ENCODE results near the gene PRSS53.

The PRSS53 gene

DNA sequence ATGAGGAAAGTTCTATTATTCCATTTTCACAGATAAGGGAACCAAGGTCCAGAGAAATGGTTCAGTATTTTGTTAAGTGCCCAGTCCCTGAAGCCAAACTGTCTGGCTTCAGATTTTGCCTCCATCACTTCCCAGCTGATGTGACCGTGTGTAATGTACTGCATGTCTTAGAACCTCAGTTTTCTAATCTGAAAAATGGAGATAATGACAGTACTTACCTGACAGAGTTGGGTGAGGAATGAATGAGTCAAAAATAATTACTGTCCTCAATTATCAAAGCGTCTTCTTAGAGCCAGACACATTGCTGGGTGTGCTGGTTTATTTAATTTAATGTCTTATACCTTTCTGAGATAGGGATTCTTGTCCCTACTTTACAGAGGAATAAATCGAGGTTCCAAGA is 21.4 kb downstream of the PRSS53 start:
- no peak overlapping the region for H3K27ac ChIP-seq (ENCODE audit: low read length)
- H3K9ac ChIP-seq (ENCODE audit: low read depth, low read length) = no peak overlapping the region
- H3K36me3 ChIP-seq (ENCODE audit: insufficient read depth, low read depth, low read length) = peaks cover 17% of the 10 kb centered on the region; the same call in 1 of the 2 replicates
- no peak overlapping the region for H3K4me3 ChIP-seq (ENCODE audit: low read length)
- no peaks in the 10 kb centered on the region for H3K27me3 ChIP-seq (ENCODE audit: insufficient read depth, low read length)
- no peaks in the 10 kb centered on the region for H3K9me3 ChIP-seq (ENCODE audit: insufficient read depth, low read depth, low read length)
- H3K4me1 ChIP-seq (ENCODE audit: insufficient read depth, low read length) = peaks cover 6% of the 10 kb centered on the region

DNA sequence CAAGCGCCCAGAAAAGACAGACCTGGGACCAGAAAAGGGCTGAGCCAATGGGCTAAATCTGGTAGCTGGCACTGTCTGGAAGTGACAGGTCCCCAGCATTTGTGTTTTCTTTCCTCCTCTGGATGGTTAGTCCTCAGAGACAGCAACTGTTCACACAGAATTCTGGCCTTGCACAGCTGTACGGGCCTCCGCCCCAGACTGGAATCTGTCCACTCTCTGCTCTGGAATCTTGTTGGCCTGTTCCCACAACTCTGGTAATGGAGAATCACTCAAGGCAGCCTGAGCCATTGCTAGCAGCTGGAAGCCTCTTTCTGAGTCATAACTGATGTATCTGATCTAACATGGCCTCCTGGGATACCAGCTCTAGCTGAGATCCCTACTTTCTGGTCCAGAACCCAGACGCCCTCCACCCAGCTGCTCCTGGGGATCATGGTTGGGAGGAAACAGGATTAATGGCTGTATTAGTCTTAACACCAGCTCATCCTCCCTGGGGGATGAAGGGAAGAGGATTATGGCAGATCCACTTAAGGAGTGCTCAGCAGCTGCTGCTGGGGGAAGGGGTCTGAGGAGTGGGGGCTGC is 23.8 kb downstream of the PRSS53 start:
- H3K36me3 ChIP-seq (ENCODE audit: insufficient read depth, low read depth, low read length) = peaks cover 37% of the 10 kb centered on the region; the same call in 1 of the 2 replicates
- no peaks in the 10 kb centered on the region for H3K4me1 ChIP-seq (ENCODE audit: insufficient read depth, low read length)
- no peak overlapping the region for H3K27ac ChIP-seq (ENCODE audit: low read length)
- no peaks in the 10 kb centered on the region for H3K9me3 ChIP-seq (ENCODE audit: insufficient read depth, low read depth, low read length)
- no peaks in the 10 kb centered on the region for H3K27me3 ChIP-seq (ENCODE audit: insufficient read depth, low read length)
- no peak overlapping the region for H3K4me3 ChIP-seq (ENCODE audit: low read length)
- no peak overlapping the region for H3K9ac ChIP-seq (ENCODE audit: low read depth, low read length)

GRCh38 chr16:31063843-31064611 is 24.7 kb downstream of the PRSS53 start:
- no peak overlapping the region for H3K27ac ChIP-seq (ENCODE audit: low read length)

DNA sequence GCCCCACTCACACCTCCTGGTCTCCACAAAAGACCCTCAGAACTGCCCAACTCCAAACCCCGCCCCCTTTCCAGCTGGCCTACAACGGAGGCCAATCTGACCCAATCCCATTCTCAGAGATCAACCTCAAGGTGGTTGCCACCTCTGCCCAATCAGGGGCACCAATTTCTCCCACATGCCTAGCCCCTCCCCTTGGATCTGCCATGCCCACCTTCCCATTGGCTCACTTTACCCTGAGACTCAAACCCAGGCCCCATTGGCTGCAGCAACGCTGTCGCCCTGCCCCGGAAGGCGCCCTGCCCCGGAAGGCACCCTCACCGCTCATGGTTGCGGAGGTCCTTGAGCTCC is 25.3 kb downstream of the PRSS53 start:
- H3K27ac ChIP-seq (ENCODE audit: low read length) = no peak overlapping the region
- no peak overlapping the region for H3K9ac ChIP-seq (ENCODE audit: low read depth, low read length)

More at GRCh38 chr16:31063843-31064611, 24.7 kb downstream of the PRSS53 start:
- Histone ChIP-seq H3K9ac (ENCODE audit: low read depth, low read length) (no peak overlapping the region), H3K4me3 (ENCODE audit: low read length) (no peak overlapping the region), H3K27me3 (ENCODE audit: insufficient read depth, low read length) (no peaks in the 10 kb centered on the region), H3K9me3 (ENCODE audit: insufficient read depth, low read depth, low read length) (no peaks in the 10 kb centered on the region), H3K36me3 (ENCODE audit: insufficient read depth, low read depth, low read length) (peaks cover 42% of the 10 kb centered on the region), H3K4me1 (ENCODE audit: insufficient read depth, low read length) (no peaks in the 10 kb centered on the region)

DNA sequence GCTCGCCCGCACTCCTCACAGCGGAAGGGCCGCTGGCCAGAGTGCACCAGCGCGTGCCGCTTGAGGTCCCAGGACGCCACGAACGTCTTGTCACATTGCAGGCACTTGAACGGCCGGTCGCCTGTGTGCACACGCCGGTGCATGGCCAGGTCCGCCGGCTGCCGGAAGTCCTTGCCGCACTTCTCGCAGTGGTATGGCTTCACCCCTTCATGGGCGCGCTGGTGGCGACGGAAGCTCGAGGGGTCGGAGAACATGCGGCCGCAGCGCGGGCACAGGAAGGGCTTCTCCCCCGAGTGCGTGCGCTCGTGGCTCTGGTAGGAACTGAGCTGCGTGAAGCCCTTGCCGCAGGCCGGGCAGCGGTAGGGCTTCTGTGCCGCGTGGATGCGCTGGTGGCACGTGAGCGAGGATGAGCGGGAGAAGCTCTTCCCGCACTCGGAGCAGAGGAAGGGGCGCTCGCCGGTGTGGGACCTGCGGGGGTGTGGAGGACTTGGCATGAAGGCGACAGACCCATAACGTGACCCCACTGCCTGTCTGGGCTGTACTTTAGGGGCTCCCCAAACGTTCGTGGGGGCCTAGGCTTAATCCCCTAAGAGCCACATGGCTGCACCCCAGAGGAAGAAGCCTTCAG is 26.8 kb downstream of the PRSS53 start:
- Histone ChIP-seq H3K27me3 (ENCODE audit: insufficient read depth, low read length) (no peaks in the 10 kb centered on the region), H3K9me3 (ENCODE audit: insufficient read depth, low read depth, low read length) (no peaks in the 10 kb centered on the region), H3K36me3 (ENCODE audit: insufficient read depth, low read depth, low read length) (peaks cover 42% of the 10 kb centered on the region), H3K4me1 (ENCODE audit: insufficient read depth, low read length) (no peaks in the 10 kb centered on the region), H3K27ac (ENCODE audit: low read length) (no peak overlapping the region), H3K9ac (ENCODE audit: low read depth, low read length) (no peak overlapping the region), H3K4me3 (ENCODE audit: low read length) (no peak overlapping the region)

More for the DNA sequence above, 25.3 kb downstream of the PRSS53 start:
- no peaks in the 10 kb centered on the region for H3K4me1 ChIP-seq (ENCODE audit: insufficient read depth, low read length)
- H3K9me3 ChIP-seq (ENCODE audit: insufficient read depth, low read depth, low read length) = no peaks in the 10 kb centered on the region
- peaks cover 42% of the 10 kb centered on the region for H3K36me3 ChIP-seq (ENCODE audit: insufficient read depth, low read depth, low read length)
- no peaks in the 10 kb centered on the region for H3K27me3 ChIP-seq (ENCODE audit: insufficient read depth, low read length)
- H3K4me3 ChIP-seq (ENCODE audit: low read length) = no peak overlapping the region

GRCh38 chr16:31061126-31061812 is 27.5 kb downstream of the PRSS53 start:
- Histone ChIP-seq H3K9ac (ENCODE audit: low read depth, low read length) (no peak overlapping the region), H3K36me3 (ENCODE audit: insufficient read depth, low read depth, low read length) (peaks cover 42% of the 10 kb centered on the region), H3K9me3 (ENCODE audit: insufficient read depth, low read depth, low read length) (no peaks in the 10 kb centered on the region)

DNA sequence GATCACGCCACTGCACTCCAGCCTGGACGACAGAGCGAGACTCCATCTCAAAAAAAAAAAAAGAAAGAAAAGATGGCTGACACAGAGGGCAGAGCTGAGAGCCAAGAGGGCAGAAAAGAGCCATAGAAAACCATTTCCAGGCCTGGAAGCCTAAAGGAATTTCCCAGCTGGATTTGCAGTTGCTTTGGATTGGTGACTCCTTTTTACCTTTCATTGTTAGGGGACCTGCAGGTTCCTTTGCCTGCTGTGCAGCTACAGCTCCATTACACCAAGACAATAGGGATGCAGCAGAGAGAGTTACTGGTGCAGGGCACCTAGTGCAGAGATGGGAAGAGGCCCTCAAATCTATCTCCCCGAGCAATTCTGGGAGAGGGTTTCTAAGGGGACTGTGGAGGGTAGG is 33.1 kb downstream of the PRSS53 start:
- Histone ChIP-seq H3K9me3 (ENCODE audit: insufficient read depth, low read depth, low read length) (no peaks in the 10 kb centered on the region), H3K27me3 (ENCODE audit: insufficient read depth, low read length) (no peaks in the 10 kb centered on the region), H3K4me3 (ENCODE audit: low read length) (no peak overlapping the region), H3K9ac (ENCODE audit: low read depth, low read length) (no peak overlapping the region), H3K36me3 (ENCODE audit: insufficient read depth, low read depth, low read length) (peaks cover 9% of the 10 kb centered on the region), H3K4me1 (ENCODE audit: insufficient read depth, low read length) (no peaks in the 10 kb centered on the region; the same call in 1 of the 2 replicates), H3K27ac (ENCODE audit: low read length) (no peak overlapping the region)

More at GRCh38 chr16:31061126-31061812, 27.5 kb downstream of the PRSS53 start:
- Histone ChIP-seq H3K4me3 (ENCODE audit: low read length) (no peak overlapping the region), H3K4me1 (ENCODE audit: insufficient read depth, low read length) (no peaks in the 10 kb centered on the region), H3K27me3 (ENCODE audit: insufficient read depth, low read length) (no peaks in the 10 kb centered on the region), H3K27ac (ENCODE audit: low read length) (no peak overlapping the region)

DNA sequence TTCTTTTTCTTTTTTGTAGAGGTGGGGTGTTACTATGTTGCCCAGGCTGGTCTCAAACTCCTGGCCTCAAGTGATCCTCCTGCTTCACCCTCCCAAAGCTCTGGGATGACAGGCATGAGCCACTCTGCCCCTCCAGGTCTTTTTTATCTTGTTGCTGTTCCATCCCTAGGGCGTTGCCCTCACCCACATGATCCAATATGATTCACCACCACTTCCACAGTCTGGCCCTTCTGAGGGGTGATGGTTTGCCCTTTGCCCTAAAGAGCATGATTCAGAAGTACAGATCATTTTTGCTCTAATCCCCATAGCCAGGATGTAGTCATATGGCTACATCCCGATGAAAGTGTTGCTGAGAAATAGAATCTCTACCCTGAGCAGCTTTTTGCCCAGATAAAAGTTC is 36.6 kb downstream of the PRSS53 start:
- H3K27ac ChIP-seq (ENCODE audit: low read length) = no peak overlapping the region
- no peaks in the 10 kb centered on the region; the same call in 1 of the 2 replicates for H3K4me1 ChIP-seq (ENCODE audit: insufficient read depth, low read length)
- no peaks in the 10 kb centered on the region for H3K27me3 ChIP-seq (ENCODE audit: insufficient read depth, low read length)
- H3K36me3 ChIP-seq (ENCODE audit: insufficient read depth, low read depth, low read length) = no peaks in the 10 kb centered on the region
- no peak overlapping the region for H3K9ac ChIP-seq (ENCODE audit: low read depth, low read length)
- H3K4me3 ChIP-seq (ENCODE audit: low read length) = no peak overlapping the region
- no peaks in the 10 kb centered on the region for H3K9me3 ChIP-seq (ENCODE audit: insufficient read depth, low read depth, low read length)

GRCh38 chr16:31050280-31051030 is 38.3 kb downstream of the PRSS53 start:
- no peaks in the 10 kb centered on the region for H3K27me3 ChIP-seq (ENCODE audit: insufficient read depth, low read length)
- H3K36me3 ChIP-seq (ENCODE audit: insufficient read depth, low read depth, low read length) = no peaks in the 10 kb centered on the region
- no peak overlapping the region for H3K9ac ChIP-seq (ENCODE audit: low read depth, low read length)
- H3K4me1 ChIP-seq (ENCODE audit: insufficient read depth, low read length) = no peaks in the 10 kb centered on the region
- H3K27ac ChIP-seq (ENCODE audit: low read length) = no peak overlapping the region
- no peak overlapping the region for H3K4me3 ChIP-seq (ENCODE audit: low read length)
- H3K9me3 ChIP-seq (ENCODE audit: insufficient read depth, low read depth, low read length) = no peaks in the 10 kb centered on the region

- H3K36me3 ChIP-seq (ENCODE audit: insufficient read depth, low read depth, low read length) = no peaks in the 10 kb centered on the region
- H3K27me3 ChIP-seq (ENCODE audit: insufficient read depth, low read length) = no peaks in the 10 kb centered on the region
- no peaks in the 10 kb centered on the region for H3K4me1 ChIP-seq (ENCODE audit: insufficient read depth, low read length)
- H3K9me3 ChIP-seq (ENCODE audit: insufficient read depth, low read depth, low read length) = no peaks in the 10 kb centered on the region
- H3K4me3 ChIP-seq (ENCODE audit: low read length) = no peak overlapping the region
- H3K9ac ChIP-seq (ENCODE audit: low read depth, low read length) = no peak overlapping the region
- H3K27ac ChIP-seq (ENCODE audit: low read length) = no peak overlapping the region
Measured at GRCh38 chr16:31043898-31044481, 44.8 kb downstream of the PRSS53 start.

GRCh38 chr16:31043352-31043751 is 45.4 kb downstream of the PRSS53 start:
- Histone ChIP-seq H3K4me1 (ENCODE audit: insufficient read depth, low read length) (no peaks in the 10 kb centered on the region), H3K27ac (ENCODE audit: low read length) (no peak overlapping the region), H3K27me3 (ENCODE audit: insufficient read depth, low read length) (no peaks in the 10 kb centered on the region), H3K4me3 (ENCODE audit: low read length) (no peak overlapping the region), H3K9me3 (ENCODE audit: insufficient read depth, low read depth, low read length) (no peaks in the 10 kb centered on the region), H3K9ac (ENCODE audit: low read depth, low read length) (no peak overlapping the region), H3K36me3 (ENCODE audit: insufficient read depth, low read depth, low read length) (no peaks in the 10 kb centered on the region)

Measured in iPS-20b (cell line).